Activated CD8-positive, alpha-beta memory T cell treated with anti-CD3 and anti-CD28 coated beads, Interleukin-2, amount 10 ng/mL, durations not matched to agents 7 days and 5 days (primary cell): ENCODE results near the gene ACR. TPM values are rescaled to one million over a fixed set of nuclear protein-coding genes. Genes with fewer than 3 reads are reported as not detected.

Experiments used
- ATAC-seq: fragments of 150-1000 bp; cut with Tn5 transposase; one replicate; pipeline ENCODE4 v1.10.0; 2021; ENCODE audit warnings: moderate library complexity
- CTCF ChIA-PET: fragments of 350-600 bp; sonication (Branson Sonifier 250); formaldehyde crosslinking; loops from one replicate; lab custom pipeline; 2021; ENCODE audit warnings: antibody characterized with exemption; lab: Charles Lee
- DNase-seq: peaks from one replicate; pipeline ENCODE4 v3.0.0-alpha.2; 2020
- H3K27ac Mint-ChIP-seq: one replicate; pipeline ENCODE4 v1.8.0; 2021; ENCODE audit warnings: mild to moderate bottlenecking, mixed read lengths
- H3K27me3 Mint-ChIP-seq: one replicate; pipeline ENCODE4 v1.8.0; 2021; ENCODE audit warnings: mixed read lengths
- H3K36me3 Mint-ChIP-seq: one replicate; pipeline ENCODE4 v1.8.0; 2021; ENCODE audit warnings: mild to moderate bottlenecking, mixed read lengths
- H3K4me1 Mint-ChIP-seq: one replicate; pipeline ENCODE4 v1.8.0; 2021; ENCODE audit warnings: mixed read lengths
- H3K4me3 Mint-ChIP-seq: one replicate; pipeline ENCODE4 v1.8.0; 2021; ENCODE audit warnings: mild to moderate bottlenecking, moderate library complexity, mixed read lengths
- H3K9me3 Mint-ChIP-seq: one replicate; pipeline ENCODE4 v1.8.0; 2022; ENCODE audit warnings: low read depth, mixed read lengths
- total RNA-seq, 2 experiments: library from RNA; stranded (reverse); gene quantifications; one replicate each; pipeline ENCODE4 v1.2.3, GENCODE V29; 2021

The ACR gene
- total RNA-seq, 2 experiments from 2014 or later: not detected

GRCh38 chr22:50716290-50717024 lies 21.5 kb upstream of the ACR start:
- no peak overlapping the region for H3K4me3 Mint-ChIP-seq
- ATAC-seq: no peak
- CTCF ChIA-PET: interaction anchor here (0.8 to 1.6 kb wide), 2 partner anchors 17 to 41 kb away, joined by 3 read pairs; no protein-coding TSS in a partner anchor

GRCh38 chr22:50717709-50718351 lies 20.2 kb upstream of the ACR start:
- Mint-ChIP-seq H3K4me1 (no peaks in the 10 kb centered on the region), H3K4me3 (no peak overlapping the region), H3K36me3 (no peaks in the 10 kb centered on the region), H3K27me3 (peaks cover 6% of the 10 kb centered on the region), H3K27ac (no peak overlapping the region), H3K9me3 (no peaks in the 10 kb centered on the region)
- CTCF ChIA-PET: no interaction called here
- no peak for DNase-seq
- no peak for ATAC-seq

More at GRCh38 chr22:50716290-50717024, 21.5 kb upstream of the ACR start:
- H3K9me3 Mint-ChIP-seq: no peaks in the 10 kb centered on the region
- H3K36me3 Mint-ChIP-seq: no peaks in the 10 kb centered on the region
- DNase-seq: no peak
- H3K27me3 Mint-ChIP-seq: peaks cover 6% of the 10 kb centered on the region
- no peak overlapping the region for H3K27ac Mint-ChIP-seq
- H3K4me1 Mint-ChIP-seq: no peaks in the 10 kb centered on the region

GRCh38 chr22:50718352-50718709 lies 19.7 kb upstream of the ACR start:
- Mint-ChIP-seq H3K27ac (no peak overlapping the region), H3K4me1 (no peaks in the 10 kb centered on the region), H3K4me3 (no peak overlapping the region), H3K27me3 (peaks cover 6% of the 10 kb centered on the region), H3K9me3 (no peaks in the 10 kb centered on the region), H3K36me3 (no peaks in the 10 kb centered on the region)
- ATAC-seq: no peak
- CTCF ChIA-PET: no interaction called here
- DNase-seq: no peak

- DNase-seq (no peak), ATAC-seq (no peak)
- Mint-ChIP-seq H3K4me1 (no peaks in the 10 kb centered on the region), H3K27ac (no peak overlapping the region), H3K4me3 (no peak overlapping the region), H3K36me3 (no peaks in the 10 kb centered on the region), H3K27me3 (peaks cover 6% of the 10 kb centered on the region), H3K9me3 (no peaks in the 10 kb centered on the region)
- CTCF ChIA-PET: no interaction called here
Measured at GRCh38 chr22:50719814-50720300, 18.1 kb upstream of the ACR start.

GRCh38 chr22:50720301-50721256 lies 17.4 kb upstream of the ACR start:
- DNase-seq: no peak

GRCh38 chr22:50721257-50721844 lies 16.7 kb upstream of the ACR start:
- CTCF ChIA-PET: interaction anchor here (0.6 kb wide), 1 partner anchor 51 kb away, joined by 3 read pairs; no protein-coding TSS in a partner anchor
- H3K36me3 Mint-ChIP-seq: no peaks in the 10 kb centered on the region
- DNase-seq: no peak

More at GRCh38 chr22:50720301-50721256, 17.4 kb upstream of the ACR start:
- H3K36me3 Mint-ChIP-seq: no peaks in the 10 kb centered on the region
- H3K27me3 Mint-ChIP-seq: peaks cover 6% of the 10 kb centered on the region
- no peaks in the 10 kb centered on the region for H3K4me1 Mint-ChIP-seq
- no peak overlapping the region for H3K27ac Mint-ChIP-seq
- no peak for ATAC-seq
- no peak overlapping the region for H3K4me3 Mint-ChIP-seq
- no peaks in the 10 kb centered on the region for H3K9me3 Mint-ChIP-seq
- CTCF ChIA-PET: interaction anchor here (0.6 kb wide), 1 partner anchor 51 kb away, joined by 3 read pairs; no protein-coding TSS in a partner anchor

GRCh38 chr22:50722048-50722701 lies 15.8 kb upstream of the ACR start:
- Mint-ChIP-seq H3K27me3 (peaks cover 2% of the 10 kb centered on the region), H3K9me3 (no peaks in the 10 kb centered on the region), H3K4me1 (no peaks in the 10 kb centered on the region), H3K4me3 (no peak overlapping the region), H3K27ac (no peak overlapping the region), H3K36me3 (no peaks in the 10 kb centered on the region)
- DNase-seq (no peak), ATAC-seq (no peak)
- CTCF ChIA-PET: no interaction called here

More at GRCh38 chr22:50721257-50721844, 16.7 kb upstream of the ACR start:
- Mint-ChIP-seq H3K27ac (no peak overlapping the region), H3K27me3 (peaks cover 4% of the 10 kb centered on the region), H3K4me3 (no peak overlapping the region), H3K9me3 (no peaks in the 10 kb centered on the region), H3K4me1 (no peaks in the 10 kb centered on the region)
- no peak for ATAC-seq

GRCh38 chr22:50722716-50723428 lies 15.1 kb upstream of the ACR start:
- Mint-ChIP-seq H3K4me1 (no peaks in the 10 kb centered on the region), H3K4me3 (no peak overlapping the region), H3K9me3 (no peaks in the 10 kb centered on the region), H3K27ac (no peak overlapping the region), H3K36me3 (no peaks in the 10 kb centered on the region), H3K27me3 (no peaks in the 10 kb centered on the region)
- CTCF ChIA-PET: no interaction called here
- ATAC-seq (no peak), DNase-seq (no peak)

GRCh38 chr22:50723991-50724390 lies 14.0 kb upstream of the ACR start:
- no peak for DNase-seq
- Mint-ChIP-seq H3K9me3 (no peaks in the 10 kb centered on the region), H3K4me1 (no peaks in the 10 kb centered on the region), H3K36me3 (no peaks in the 10 kb centered on the region), H3K27me3 (no peaks in the 10 kb centered on the region), H3K27ac (no peak overlapping the region), H3K4me3 (no peak overlapping the region)
- CTCF ChIA-PET: no interaction called here
- ATAC-seq: no peak

- no peak overlapping the region for H3K4me3 Mint-ChIP-seq
- no peak for DNase-seq
- H3K9me3 Mint-ChIP-seq: no peaks in the 10 kb centered on the region
- H3K27ac Mint-ChIP-seq: no peak overlapping the region
- CTCF ChIA-PET: no interaction called here
- ATAC-seq: no peak
- H3K36me3 Mint-ChIP-seq: no peaks in the 10 kb centered on the region
- no peaks in the 10 kb centered on the region for H3K27me3 Mint-ChIP-seq
- no peaks in the 10 kb centered on the region for H3K4me1 Mint-ChIP-seq
Measured at GRCh38 chr22:50724616-50725015, 13.4 kb upstream of the ACR start.

GRCh38 chr22:50725597-50725996 lies 12.4 kb upstream of the ACR start:
- H3K4me1 Mint-ChIP-seq: no peaks in the 10 kb centered on the region
- H3K9me3 Mint-ChIP-seq: no peaks in the 10 kb centered on the region
- no peak overlapping the region for H3K27ac Mint-ChIP-seq
- CTCF ChIA-PET: no interaction called here
- H3K27me3 Mint-ChIP-seq: no peaks in the 10 kb centered on the region
- H3K36me3 Mint-ChIP-seq: no peaks in the 10 kb centered on the region
- DNase-seq (no peak), ATAC-seq (no peak)
- no peak overlapping the region for H3K4me3 Mint-ChIP-seq
